COR-L47 (cell line): Measurements from ENCODE around the gene CEP70.
"Not testable (repeated sequence)": the region's sequence is repeated elsewhere in the genome, so short reads cannot be mapped to it uniquely, and the experiment has no call there.

Source experiments
- DNase-seq: peaks from one replicate; lab custom pipeline; 2025; lab: John Stamatoyannopoulos, UW

Gene CEP70

DNA sequence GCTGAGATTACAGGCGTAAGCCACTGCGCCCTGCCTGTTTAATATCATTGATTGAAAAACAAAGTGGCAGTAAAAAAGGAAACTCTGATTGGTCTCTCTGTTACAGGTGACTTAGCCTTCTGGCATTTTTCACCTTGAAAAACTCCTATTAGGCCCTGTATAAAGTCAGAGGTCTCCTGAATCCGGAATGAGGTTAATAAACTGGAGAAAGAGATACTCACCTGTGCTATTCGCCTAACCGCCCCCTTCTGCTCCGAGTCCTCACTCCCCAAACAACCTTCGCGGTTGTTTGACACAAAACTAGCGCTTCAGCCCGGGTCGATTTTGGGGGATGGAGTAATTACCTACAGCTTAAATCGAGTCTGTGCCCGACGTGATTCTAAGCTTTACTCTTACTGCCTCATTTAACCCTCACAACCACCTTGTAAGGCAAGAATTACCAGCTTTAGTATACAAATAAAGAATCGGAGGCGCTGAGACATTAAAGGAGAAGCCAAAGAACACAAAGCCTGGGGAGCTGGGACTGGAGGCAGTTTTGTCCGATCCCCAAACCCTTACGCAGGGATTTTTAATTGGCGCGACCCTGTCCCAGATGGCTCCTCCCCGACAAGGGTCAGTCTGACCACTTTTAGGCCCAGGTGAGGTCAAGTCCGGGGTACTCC is 441 bp downstream of the CEP70 start:
- no peak for DNase-seq

DNA sequence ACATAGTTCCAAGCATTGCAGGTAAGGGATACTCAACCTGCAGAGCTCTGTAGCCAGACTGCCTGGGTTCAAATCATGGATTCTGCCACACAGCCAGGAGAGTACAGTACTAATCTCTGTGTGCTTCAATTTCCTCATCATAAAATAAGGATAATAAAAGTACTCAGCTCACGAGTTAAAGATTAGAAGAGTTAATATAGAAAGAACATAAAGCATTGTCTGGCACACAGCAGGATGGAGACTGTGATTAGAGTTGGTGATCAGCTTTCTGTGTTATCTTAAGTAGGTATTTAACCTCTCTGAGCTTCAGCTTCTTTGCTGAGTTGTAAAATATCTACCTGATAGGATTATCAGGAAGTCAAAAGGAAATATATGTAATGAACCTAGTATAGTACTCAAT is 2.7 kb downstream of the CEP70 start:
- DNase-seq, result no peak

DNA sequence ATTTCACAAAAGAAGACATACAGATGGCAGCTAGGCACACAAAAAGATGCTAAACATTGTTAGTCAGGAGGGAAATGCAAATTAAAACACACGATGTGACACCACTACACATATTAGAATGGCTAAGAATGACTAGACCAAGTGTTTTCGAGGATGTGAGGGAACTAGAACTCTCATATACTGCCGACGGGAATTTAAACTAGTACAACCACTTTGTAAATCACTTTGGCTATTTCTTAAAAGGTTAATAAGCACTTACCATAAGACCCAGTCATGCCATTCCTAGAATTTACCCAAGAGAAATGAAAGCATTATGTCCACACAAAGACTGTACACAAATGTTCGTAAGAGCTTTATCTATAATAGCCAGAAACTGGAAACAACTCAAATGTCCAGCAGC is 5.6 kb downstream of the CEP70 start:
- no peak for DNase-seq

DNA sequence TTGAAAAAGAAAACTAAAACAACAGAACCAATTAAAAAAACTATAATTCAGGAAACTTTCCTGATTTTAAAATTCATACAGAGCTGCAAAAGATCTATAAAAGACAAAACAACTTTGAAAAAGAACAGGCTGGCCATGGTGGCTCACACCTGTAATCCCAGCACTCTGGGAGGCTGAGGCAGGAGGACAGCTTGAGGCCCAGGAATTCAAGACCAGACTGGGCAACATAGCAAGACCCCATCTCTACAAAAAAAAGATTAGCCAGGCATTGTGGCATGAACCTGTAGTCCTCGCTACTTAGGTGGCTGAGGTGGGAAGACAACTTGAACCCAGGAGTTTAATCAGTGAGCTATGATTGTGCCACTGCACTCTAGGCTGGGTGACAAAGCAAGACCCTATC is 6.7 kb downstream of the CEP70 start:
- DNase-seq, result no peak

DNA sequence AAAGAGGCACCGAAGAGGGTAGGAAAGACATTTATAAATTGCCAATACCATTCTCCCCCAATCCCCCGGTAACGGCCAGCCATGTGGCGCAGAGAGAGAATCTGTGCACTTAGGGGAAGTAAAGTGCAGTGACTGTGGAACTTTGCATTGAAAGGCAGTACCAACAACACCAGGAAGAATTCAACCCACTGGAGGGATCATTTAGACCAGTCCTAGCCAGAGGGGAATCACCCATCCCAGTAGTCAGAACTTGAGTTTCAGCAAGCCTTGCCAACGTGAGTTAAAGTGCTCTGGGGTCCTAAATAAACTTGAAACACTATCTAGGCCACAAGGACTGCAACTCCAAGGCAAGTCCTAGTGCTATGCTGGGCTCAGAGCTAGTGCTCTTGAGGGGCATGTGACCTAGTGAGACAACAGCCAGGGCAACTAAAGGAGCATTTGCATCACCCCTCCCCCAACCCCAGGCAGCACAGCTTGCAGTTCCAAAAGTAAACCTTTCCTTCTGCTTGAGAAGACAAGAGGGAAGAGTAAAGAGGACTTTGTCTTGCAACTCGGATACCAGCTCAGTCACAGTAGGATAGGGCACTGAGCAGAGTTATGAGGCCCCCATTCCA is 15.0 kb downstream of the CEP70 start:
- no peak for DNase-seq

DNA sequence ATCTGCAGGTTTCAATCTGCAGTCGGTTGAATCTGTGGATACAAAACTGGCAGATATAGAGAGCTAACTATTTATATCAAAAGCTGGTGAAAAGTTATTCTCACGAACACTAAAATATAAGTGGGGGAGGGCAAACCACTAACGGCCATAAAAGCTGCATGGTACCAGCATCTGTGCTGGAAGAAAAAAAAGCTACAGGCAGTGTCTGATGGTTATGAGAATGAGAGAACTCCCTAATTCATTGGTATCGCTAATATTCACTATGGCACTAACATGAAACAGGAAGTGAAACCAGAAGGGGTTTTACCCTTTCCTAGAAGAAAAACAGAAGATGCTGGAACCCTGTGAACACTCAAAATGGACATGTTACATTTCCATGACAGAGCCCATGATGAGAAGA is 15.9 kb downstream of the CEP70 start:
- no peak for DNase-seq

DNA sequence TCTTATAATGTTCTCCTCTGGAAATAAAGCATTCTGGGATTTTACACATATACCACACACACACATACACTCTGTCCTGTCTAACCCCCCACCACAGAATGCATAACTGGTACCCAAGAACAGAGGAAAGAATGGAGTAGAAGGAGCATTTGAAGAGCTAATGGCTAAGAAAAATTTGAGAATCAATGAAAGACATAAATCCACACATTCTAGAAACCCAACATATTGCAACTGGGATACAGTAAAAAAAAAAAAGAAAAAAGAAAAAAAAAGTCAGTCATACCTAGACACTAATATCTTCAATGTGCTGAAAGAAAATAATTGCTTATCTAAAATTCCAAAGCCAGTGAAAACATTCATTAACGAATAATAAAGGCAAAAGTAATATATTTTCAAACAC is 20.9 kb downstream of the CEP70 start:
- no peak for DNase-seq

DNA sequence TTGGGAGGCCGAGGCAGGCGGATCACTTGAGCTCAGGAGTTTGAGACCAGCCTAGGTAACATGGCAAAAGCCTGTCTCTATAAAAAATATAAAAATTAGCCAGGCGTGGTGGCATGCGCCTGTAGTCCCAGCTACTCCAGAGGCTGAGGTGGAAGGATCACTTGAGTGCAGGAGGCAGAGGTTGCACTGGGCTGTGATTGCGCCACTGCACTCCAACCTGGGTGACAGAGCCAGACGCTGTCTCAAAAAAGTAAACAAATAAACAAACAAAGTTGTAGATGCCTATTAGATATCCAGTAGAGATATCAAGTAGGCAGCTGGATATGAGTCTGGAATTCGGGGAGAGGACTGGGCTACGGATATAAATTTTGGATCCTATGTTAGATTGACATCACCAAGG is 24.4 kb downstream of the CEP70 start:
- DNase-seq, result not testable (repeated sequence)

DNA sequence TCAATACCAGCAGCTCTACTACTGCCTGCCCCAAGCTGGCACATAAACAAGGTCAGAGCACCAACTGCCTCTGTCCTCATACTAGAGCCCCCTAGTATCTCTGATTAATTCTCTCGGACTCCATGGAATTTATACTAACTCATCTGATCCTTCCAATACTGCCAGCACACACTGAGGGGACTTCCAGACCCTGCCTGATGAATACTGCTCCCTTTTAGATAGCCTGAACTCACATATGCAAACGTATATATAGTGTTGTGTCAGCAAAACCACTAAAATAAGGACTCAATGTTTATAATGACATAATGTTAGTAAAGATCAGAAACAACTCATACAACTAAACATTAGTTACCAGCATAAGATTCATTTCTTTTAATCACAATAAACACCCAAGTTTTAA is 25.0 kb downstream of the CEP70 start:
- no peak for DNase-seq

DNA sequence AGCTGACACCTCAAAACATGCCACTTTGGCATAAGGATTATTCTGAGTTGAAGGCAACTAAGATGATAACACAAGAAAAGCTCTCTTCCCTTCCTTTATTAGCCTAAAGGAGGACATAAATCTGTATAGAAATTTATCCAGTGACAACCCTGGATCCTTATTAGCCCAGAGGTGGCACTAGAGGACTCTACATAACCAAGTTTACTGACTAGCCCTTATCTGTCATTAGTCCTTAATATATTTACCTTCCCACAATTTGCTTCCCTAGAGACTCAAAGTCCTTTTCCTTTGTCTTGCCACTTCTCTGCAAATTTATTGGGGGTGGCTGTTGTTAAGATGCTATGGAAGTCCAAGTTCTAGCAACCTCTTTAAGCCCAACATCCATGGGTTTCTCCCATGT is 26.7 kb downstream of the CEP70 start:
- no peak for DNase-seq

DNA sequence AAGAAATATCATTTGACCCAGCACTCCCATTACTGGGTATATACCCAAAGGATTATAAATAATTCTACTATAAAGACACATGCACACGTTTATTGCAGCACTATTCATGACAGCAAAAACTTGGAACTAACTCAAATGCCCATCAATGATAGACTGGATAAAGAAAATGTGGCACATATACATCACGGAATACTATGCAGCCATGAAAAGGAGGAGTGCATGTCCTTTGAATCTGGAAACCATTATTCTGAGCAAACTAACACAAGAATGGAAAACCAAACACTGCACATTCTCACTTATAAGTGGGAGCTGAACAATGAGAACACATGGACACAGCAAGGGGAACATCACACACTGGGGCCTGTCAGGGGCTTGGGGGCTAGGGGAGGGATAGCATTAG is 27.8 kb downstream of the CEP70 start:
- DNase-seq, result not testable (repeated sequence)

DNA sequence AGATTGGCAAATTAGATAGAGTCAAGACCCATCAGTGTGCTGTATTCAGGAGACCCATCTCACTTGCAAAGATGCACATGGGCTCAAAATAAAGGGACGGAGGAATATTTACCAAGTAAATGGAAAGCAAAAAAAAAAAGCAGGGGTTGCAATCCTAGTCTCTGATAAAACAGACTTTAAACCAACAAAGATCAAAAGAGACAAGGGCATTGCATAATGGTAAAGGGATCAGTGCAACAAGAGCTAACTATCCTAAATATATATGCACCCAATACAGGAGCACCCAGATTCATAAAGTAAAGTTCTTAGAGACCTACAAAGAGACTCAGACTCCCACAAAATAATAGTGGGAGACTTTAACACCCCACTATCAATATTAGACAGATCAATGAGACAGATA is 31.2 kb downstream of the CEP70 start:
- not testable (repeated sequence) for DNase-seq

DNA sequence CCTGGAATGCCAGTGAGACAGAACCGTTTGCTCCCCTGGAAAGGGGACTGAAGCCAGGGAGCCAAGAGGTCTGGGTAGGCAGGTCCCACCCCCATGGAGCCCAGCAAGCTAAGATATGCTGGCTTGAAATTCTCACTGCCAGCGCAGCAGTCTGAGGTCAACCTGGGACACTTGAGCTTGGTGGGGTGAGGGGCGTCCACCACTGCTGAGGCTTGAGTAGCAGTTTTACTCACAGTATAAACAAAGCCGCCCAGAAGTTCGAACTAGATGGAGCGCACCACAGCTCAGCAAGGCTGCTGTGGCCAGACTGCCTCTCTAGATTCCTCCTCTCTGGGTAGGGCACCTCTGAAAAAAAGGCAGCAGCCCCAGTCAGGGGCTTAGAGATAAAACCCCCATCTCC is 33.6 kb downstream of the CEP70 start:
- DNase-seq, result no peak

DNA sequence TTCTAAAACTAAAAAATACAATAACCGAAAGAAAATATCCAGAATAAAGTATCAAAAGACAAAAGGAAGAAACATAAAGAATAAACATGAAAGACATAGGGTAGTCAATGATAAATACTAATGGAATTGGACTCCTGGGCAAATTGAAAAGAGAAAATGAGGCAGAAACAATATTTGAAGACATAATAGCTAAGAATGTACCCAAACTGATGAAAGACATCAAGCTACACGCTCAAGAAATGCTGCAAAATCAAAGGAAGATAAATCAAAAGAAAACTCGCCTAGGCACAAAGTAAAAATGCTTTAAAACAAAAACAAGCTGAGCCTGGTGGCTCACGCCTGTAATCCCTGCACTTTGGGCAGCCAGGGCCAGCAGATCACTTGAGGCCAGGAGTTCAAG is 34.9 kb downstream of the CEP70 start:
- no peak for DNase-seq

DNA sequence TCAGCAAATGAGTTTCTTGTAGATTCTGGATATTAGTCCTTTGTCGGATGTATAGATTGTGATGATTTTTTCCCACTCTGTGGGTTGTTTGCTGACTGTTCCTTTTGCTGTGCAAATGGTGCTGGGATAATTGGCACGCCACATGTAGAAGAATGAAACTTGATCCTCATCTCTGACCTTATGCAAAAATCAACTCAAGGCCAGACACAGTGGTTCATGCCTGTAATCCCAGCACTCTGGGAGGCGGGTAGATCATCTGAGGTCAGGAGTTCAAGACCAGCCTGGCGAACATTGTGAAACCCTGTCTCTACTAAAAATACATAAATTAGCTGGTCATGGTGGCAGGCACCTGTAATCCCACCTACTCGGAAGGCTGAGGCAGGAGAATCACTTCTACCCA is 39.3 kb downstream of the CEP70 start:
- DNase-seq, result not testable (repeated sequence)

DNA sequence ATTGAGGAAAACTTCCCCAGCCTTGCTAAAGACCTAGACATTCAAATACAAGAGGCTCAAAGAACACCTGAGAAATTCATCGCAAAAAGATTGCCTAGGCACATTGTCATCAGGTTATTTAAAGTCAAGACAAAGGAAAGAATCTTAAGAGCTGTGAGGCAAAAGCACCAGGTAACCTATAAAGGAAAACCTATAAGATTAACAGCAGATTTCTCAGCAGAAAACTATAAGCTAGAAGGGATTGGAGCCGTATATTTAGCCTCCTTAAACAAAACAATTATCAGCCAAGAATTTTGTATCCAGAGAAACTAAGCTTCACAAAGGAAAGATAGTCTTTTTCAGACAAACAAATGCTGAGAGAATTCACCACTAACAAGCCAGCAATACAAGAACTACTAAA is 43.1 kb downstream of the CEP70 start:
- not testable (repeated sequence) for DNase-seq

DNA sequence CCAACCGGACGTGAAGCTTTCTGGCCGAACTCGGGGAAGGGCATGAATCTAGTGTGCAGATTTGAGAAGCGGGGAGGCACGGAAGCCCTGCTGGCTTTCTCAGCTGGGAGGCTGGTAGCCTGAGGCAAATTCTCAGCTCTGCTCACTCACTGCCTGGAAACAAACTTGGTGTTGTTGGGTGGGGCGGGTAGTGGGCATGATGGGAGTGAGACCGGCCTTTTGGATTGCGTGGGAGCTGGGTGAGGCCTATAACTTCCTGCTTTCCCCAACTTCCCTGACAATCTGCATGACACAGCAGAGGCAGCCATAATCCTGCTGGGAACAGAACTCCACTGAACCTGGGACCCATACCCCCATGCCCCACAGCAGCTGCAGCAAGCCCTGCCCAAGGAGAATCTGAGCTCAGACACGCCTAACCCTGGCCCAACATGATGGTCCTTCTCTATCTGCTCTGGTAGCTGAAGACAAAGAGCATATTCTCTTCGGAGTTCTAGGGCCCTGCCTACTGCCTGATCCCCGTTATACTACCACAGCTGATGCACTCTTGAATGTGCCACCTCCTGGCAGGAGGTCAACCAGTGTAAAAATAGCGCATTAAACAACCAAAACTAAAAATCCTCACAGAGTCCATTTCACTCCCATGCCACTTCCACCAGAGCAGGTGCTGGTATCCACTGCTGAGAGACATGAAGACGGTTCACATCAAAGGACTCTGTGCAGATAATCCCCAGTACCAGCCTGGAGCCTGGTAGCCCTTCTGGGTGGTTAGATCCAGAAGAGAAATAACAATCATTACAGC is 44.7 kb downstream of the CEP70 start:
- DNase-seq, result no peak

DNA sequence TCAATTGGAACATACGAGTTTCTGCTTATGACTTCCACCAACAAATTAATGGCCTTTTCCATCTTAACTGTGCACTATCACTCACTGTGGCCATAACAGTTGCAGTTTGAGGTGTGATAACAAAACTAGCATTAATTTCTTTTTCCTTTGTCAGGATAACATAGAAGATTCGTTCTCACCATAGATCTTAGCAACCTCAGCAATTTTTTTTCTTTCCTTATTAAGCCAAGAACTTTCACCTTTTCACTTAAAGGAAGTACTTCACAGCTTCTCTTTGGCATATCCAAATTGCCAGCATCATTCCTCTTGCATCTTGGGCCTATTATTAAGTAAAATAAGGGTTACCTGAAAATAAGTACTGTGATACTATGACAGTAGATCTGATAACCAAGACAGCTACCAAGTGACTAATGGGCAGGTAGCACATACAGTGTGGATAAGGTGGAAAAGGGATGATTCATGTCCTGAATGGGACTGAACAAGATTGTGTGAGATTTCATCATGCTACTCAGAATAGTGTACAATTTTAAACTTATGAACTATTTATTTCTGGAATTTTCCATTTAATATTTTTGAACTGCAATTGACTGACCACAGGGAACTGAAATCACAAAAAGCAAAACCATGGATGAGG is 46.6 kb downstream of the CEP70 start:
- no peak for DNase-seq

DNA sequence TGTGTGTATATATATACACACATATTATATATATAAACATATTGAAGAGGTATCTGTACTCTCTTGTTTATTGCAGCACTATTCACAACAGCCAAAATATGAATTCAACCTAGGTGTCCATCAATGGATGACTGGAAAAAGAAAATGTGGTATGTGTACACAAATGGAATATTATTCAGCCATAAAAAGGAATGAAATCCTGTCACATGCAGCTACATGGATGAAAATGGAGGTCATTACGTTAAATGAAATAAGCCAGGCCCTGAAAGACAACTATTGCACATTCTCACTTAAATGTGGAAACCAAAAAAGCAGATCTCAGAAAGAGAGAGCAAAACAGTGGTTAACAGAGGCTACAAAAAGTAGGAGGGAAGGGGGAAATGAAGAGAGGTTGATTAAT is 49.5 kb downstream of the CEP70 start:
- DNase-seq, result no peak

DNA sequence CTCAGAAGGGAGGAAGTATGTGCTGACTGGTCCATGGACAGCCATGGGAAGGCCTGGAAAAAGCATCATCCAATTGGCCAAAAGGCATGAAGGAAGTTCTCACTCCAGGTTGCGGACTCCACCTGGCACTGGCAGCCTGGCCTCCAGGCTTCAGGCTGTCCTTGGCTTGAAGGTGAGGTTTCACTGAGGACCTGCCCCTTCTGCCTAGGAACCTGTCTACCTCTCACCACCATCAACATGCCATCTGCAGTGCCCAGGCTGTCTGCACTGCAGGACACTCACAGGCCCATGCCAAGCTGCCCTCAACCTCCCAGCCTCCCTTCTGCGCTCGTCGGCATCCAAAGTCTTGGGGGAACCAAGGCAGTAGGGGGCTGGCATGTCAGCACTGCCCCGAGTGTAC is 51.1 kb downstream of the CEP70 start:
- no peak for DNase-seq

DNA sequence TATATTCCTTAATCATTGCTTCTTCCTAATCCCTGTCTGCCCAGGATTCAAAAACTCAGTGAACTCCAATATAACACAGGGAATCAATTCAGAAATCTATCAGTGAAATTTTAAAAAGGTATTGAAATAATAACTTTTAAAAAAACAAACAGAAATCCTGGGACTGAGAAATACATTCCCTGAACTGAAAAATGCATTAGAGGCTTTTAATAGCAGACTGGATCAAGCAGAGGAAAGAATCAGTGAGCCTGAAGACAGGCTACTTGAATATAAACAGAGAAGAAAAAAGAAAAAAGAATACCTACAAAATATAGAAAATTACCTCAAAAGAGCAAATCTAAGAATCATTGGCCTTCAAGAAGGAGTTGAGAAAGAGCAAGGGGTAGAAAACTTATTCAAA is 54.7 kb downstream of the CEP70 start:
- no peak for DNase-seq

DNA sequence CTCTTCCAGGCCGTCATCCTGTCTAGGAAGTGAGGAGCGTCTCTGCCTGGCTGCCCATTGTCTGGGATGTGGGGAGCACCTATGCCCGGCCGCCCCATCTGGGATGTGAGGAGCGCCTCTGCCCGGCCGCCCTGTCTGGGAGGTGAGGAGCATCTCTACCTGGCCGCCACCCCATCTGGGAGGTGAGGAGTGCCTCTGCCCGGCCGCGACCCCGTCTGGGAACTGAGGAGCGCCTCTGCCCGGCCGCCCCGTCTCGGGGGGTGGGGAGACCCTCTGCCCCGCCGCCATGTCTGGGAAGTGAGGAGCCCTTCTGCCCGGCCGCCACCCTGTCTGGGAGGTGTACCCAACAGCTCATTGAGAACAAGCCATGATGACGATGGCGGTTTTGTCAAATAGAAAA is 72.6 kb downstream of the CEP70 start:
- DNase-seq, result not testable (repeated sequence)
